ENCODE measurements around the gene ARL5A.
"Not testable (repeated sequence)": the region's sequence is repeated elsewhere in the genome, so short reads cannot be mapped to it uniquely, and the experiment has no call there.

The ARL5A gene

DNA sequence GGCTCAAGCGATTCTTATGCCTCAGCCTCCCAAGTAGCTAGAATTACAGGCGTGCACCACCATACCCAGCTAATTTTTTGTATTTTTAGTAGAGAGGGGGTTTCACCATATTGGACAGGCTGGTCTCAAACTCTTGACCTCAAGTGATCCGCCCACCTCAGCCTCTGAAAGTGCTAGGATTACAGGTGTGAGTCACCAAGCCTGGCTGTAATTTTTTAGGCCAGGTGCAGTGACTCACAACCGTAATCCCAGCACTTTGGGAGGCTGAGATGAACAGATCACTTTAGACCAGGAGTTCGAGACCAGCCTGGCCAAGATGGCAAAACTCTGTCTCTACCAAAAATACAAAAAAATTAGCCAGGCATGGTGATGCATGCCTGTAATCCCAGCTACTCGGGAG is 33.8 kb downstream of the ARL5A start:
- H3K36me3 Mint-ChIP-seq (ENCODE audit: low read depth): peaks cover 74% of the 10 kb centered on the region
- H3K9me3 Mint-ChIP-seq; H3K4me1 Mint-ChIP-seq (ENCODE audit: low read depth); DNase-seq; H3K27ac Mint-ChIP-seq; H3K4me3 Mint-ChIP-seq; H3K27me3 Mint-ChIP-seq: not testable (repeated sequence)

DNA sequence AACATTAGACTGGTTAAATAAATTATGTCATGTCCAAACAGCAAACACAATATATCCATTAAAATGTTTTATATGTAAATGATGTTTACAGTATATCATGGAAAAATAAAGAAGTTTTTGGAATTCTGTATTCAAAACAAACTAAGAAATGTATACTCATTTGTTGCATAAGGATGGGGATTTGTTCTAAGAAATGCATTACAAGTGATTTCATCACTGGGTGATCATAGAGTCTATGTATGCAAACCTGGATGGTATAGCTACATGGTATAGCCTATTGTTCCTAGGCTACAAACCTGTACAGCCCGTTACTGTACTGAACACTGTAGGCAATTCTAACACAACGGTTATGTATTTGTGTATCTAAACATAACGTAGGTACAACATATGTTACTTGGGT is 35.1 kb downstream of the ARL5A start:
- Mint-ChIP-seq H3K9me3 (no peaks in the 10 kb centered on the region), H3K36me3 (ENCODE audit: low read depth) (peaks cover 71% of the 10 kb centered on the region), H3K4me1 (ENCODE audit: low read depth) (no peaks in the 10 kb centered on the region), H3K27me3 (no peaks in the 10 kb centered on the region), H3K4me3 (no peak overlapping the region), H3K27ac (no peak overlapping the region)
- DNase-seq: no peak

DNA sequence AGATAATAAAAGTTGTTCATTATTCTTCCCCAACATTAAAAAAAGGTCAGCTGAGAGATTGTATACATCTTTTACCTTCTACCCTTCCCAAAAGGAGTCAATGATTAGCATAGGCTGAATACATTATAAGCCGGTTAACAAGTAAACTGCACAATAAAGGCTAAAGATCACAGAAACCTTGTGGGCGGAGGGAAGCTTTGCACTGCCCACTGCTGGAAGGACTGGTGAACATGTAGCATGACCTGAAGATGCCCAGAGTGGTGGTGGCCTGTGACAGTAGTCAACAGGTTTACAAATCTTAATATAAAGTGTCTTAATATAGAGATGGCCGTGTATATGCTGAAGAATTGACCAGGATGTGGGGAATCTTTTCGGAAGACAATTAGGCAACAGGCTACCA is 35.6 kb downstream of the ARL5A start:
- H3K27me3 Mint-ChIP-seq: no peaks in the 10 kb centered on the region
- no peaks in the 10 kb centered on the region for H3K4me1 Mint-ChIP-seq (ENCODE audit: low read depth)
- no peaks in the 10 kb centered on the region for H3K9me3 Mint-ChIP-seq
- H3K4me3 Mint-ChIP-seq: no peak overlapping the region
- peaks cover 71% of the 10 kb centered on the region for H3K36me3 Mint-ChIP-seq (ENCODE audit: low read depth)
- no peak overlapping the region for H3K27ac Mint-ChIP-seq
- no peak for DNase-seq

DNA sequence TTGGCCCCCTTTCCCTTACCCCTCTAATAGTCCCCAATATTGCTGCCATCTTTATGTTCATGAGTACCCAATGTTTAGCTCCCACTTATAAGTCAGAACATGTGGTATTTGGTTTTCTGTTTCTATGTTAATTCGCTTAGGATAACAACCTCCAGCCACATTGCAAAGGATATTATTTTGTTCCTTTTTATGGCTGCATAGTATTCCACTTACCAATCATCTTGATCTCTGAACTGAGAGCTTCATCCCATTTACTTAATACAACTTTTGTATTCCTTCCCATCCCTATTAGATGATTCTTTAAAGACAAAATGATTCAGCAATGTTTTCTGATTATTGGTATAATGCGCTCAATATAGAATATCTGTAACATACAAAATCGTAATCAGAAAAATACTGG is 36.7 kb downstream of the ARL5A start:
- Mint-ChIP-seq H3K27me3 (no peaks in the 10 kb centered on the region), H3K9me3 (no peaks in the 10 kb centered on the region), H3K27ac (no peak overlapping the region), H3K4me1 (ENCODE audit: low read depth) (no peaks in the 10 kb centered on the region), H3K36me3 (ENCODE audit: low read depth) (peaks cover 63% of the 10 kb centered on the region), H3K4me3 (no peak overlapping the region)
- DNase-seq: no peak

DNA sequence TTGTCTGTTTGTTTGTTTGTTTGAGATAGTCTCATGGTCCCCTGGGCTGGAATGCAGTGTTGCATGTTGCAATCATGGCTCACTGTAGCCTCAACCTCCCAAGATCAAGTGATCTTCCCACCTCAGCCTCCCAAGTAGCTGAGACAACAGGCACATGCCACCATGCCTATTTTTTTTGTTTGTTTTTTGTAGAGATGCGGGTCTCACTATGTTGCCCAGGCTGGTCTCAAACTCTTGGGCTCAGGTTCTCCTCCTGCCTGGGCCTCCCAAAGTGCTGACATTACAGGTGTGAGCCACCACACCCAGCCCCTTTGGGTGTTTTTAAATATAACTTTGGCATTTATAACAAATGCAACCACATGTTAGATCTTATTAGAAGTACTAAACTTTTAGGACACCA is 37.5 kb downstream of the ARL5A start:
- Mint-ChIP-seq H3K27ac (no peak overlapping the region), H3K27me3 (no peaks in the 10 kb centered on the region), H3K9me3 (no peaks in the 10 kb centered on the region), H3K4me1 (ENCODE audit: low read depth) (no peaks in the 10 kb centered on the region), H3K36me3 (ENCODE audit: low read depth) (peaks cover 63% of the 10 kb centered on the region), H3K4me3 (no peak overlapping the region)
- DNase-seq: no peak

DNA sequence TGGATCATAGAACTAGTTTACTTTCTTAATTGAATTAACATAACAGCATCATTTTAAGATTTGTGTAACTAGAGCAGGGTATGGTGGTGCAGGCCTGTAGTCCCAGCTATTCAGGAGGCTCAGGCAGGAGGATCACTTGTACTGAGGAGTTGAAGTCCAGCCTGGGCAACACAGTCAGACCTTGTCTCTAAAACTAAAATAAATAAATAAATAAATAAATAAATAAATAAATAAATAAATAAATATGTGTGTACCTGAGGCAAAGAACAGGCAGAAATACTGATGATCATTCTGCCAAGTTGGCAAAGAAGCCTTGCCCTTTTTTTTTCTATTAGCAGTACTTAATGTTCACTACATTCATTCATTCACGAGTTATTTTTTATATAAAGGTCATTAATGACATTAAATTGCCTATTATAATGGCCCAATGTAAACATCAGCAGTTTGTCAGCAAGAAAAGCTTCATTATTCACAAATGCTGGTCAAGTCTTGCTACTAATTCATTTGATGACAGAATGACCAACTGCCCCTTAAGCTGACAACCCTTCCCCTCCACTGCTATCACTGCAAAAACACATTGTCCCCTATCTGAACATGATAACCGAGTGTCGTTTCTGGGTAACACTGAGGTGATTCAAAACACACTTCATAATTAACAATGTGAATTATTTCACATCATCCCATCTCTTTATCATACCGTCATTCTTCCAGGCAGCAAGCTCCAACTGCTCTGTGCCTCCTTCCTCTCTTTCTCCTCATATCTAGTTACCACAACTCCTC is 39.0 kb downstream of the ARL5A start:
- Mint-ChIP-seq H3K27ac (no peak overlapping the region), H3K9me3 (no peaks in the 10 kb centered on the region), H3K36me3 (ENCODE audit: low read depth) (peaks cover 65% of the 10 kb centered on the region)

DNA sequence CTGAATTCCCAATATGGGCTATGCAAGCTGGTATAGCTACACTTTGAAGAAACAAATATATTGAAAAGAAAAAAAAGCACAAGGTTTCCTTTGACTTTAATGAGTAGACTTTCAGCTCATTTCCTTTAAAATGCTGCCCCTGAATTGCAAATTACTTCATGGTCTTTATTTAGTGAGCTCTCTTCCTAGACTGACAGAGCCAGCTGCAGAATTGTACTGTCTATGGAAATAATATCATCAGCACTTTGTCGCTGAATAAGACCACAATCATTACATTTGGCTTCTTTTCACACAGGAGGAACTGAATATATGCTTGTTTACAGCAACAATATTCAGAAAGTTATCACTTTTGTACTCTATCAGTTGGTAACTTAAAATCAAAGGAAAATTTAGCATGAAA is 41.7 kb downstream of the ARL5A start:
- Mint-ChIP-seq H3K27ac (no peak overlapping the region), H3K9me3 (no peaks in the 10 kb centered on the region), H3K27me3 (no peaks in the 10 kb centered on the region), H3K36me3 (ENCODE audit: low read depth) (peaks cover 66% of the 10 kb centered on the region), H3K4me1 (ENCODE audit: low read depth) (no peaks in the 10 kb centered on the region), H3K4me3 (no peak overlapping the region)
- no peak for DNase-seq

More for the DNA sequence above, 39.0 kb downstream of the ARL5A start:
- H3K4me3 Mint-ChIP-seq: no peak overlapping the region
- DNase-seq: no peak
- H3K4me1 Mint-ChIP-seq (ENCODE audit: low read depth): no peaks in the 10 kb centered on the region
- H3K27me3 Mint-ChIP-seq: no peaks in the 10 kb centered on the region

DNA sequence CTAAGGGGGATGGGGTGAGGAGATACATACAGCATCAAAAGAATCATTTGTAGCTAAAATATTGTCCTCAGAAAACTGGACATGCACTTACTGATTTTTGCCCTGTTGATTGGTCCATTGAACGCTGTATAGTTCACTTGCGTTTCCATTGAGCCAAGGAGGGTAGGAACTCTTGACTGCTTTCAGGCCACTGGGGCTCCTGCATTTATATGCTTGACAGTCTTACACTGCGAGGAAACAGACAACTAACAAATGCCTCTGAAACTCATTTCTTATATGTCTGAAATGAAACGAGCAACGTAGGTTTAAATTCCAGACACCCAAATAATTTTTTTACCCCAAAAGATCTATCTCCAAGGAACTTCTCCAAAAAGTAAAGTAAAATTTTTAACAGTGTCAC is 42.1 kb downstream of the ARL5A start:
- H3K36me3 Mint-ChIP-seq (ENCODE audit: low read depth): peaks cover 68% of the 10 kb centered on the region
- no peaks in the 10 kb centered on the region for H3K4me1 Mint-ChIP-seq (ENCODE audit: low read depth)
- H3K9me3 Mint-ChIP-seq: no peaks in the 10 kb centered on the region
- no peak overlapping the region for H3K27ac Mint-ChIP-seq
- no peak for DNase-seq
- H3K4me3 Mint-ChIP-seq: no peak overlapping the region
- no peaks in the 10 kb centered on the region for H3K27me3 Mint-ChIP-seq

DNA sequence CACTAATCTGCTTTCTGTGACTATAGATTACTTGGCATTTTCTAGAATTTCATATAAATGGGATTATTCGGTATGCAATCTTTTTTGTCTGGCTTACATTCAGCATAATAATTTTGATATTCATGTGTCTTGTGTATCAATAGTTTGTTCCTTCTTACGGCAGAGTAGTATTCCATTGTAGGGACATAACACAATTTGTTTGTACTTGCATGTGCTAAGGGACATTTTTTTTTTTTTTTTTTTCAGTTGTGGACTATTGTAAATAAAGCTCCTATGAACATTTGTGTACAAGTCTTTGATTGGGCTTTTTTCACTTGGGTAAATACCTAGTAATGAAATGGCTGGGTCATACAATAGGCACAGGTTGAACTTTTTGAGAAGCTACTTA is 45.1 kb downstream of the ARL5A start:
- Mint-ChIP-seq H3K36me3 (ENCODE audit: low read depth) (peaks cover 78% of the 10 kb centered on the region), H3K4me1 (ENCODE audit: low read depth) (no peaks in the 10 kb centered on the region), H3K27ac (no peak overlapping the region), H3K27me3 (no peaks in the 10 kb centered on the region), H3K9me3 (peaks cover 6% of the 10 kb centered on the region), H3K4me3 (no peak overlapping the region)
- DNase-seq: no peak

DNA sequence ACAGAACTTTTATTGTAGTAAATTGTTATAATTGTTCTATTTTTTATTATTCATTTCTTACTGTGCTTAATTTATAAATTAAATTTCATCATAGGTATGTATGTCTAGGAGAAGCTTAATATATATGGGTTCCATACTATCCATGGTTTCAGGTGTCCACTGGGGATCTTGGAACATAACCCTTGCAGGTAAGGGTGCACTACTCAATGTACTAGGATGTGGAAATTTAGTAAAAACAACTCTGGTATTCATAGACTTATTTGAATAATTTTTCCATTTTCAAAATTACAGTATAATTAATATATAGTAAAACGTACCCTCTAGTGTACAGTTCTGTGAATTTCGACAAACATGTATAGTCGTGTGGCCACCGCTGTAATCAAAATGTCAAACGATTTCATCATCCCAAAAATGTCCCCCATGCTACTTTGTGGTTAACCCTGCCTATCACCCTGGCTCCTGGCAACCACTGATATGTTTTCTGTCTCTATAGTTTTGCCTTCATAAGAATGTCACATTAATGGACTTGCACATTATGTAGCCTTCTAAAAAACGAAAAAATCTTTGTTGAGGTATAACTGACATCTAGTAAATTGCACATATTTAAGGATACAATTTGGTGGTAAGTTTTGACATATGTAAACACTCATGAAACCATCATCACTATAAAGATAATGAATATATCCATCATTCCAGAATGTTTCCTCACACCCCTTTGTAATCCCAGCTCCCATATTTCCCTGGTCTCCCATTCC is 45.7 kb downstream of the ARL5A start:
- Mint-ChIP-seq H3K9me3 (peaks cover 6% of the 10 kb centered on the region), H3K4me1 (ENCODE audit: low read depth) (no peaks in the 10 kb centered on the region), H3K27ac (no peak overlapping the region), H3K4me3 (no peak overlapping the region), H3K36me3 (ENCODE audit: low read depth) (peaks cover 76% of the 10 kb centered on the region), H3K27me3 (no peaks in the 10 kb centered on the region)
- no peak for DNase-seq

DNA sequence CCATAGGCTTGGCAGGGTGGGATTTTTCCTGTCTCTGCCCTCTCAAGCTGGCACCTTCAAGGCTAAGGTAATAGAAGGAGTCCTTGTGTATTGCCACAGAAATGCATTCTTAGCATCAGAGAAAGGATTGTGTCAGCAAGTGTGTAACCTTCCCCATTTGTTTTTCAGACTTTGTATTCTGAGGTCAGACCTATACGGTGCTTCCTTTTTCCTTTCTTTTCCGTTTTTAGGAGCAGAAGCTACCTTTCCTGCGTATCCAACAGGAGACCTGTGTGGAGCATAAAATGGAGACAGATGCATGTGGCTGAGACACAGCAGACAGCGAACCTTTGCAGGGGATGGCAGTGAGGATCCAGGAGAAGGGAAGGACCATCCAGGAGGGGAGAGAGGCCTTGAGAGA is 46.6 kb downstream of the ARL5A start:
- no peak for DNase-seq
- Mint-ChIP-seq H3K4me1 (ENCODE audit: low read depth) (no peaks in the 10 kb centered on the region), H3K4me3 (no peak overlapping the region), H3K27me3 (no peaks in the 10 kb centered on the region), H3K36me3 (ENCODE audit: low read depth) (peaks cover 85% of the 10 kb centered on the region), H3K9me3 (peaks cover 6% of the 10 kb centered on the region), H3K27ac (no peak overlapping the region)

DNA sequence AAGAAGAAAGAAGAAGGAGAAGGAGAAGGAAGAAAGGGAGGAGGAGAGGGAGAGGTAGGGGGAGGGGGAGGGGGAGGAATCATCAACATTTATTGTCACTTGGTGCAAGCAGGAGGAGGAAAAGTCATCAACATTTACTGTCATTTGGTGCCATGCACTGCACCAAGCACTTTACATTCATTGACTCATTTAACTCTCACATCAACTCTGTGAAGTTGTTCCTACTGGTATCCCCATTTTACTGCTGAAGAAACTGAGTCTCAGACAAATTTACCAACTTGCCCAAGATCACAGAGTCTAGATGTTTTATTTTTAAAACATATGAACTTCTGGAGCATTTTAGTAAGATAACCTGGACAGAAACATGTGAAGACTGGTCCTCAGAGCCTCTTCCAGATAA is 47.3 kb downstream of the ARL5A start:
- Mint-ChIP-seq H3K36me3 (ENCODE audit: low read depth) (peaks cover 86% of the 10 kb centered on the region), H3K27me3 (no peaks in the 10 kb centered on the region), H3K4me1 (ENCODE audit: low read depth) (no peaks in the 10 kb centered on the region), H3K9me3 (peaks cover 6% of the 10 kb centered on the region), H3K27ac (no peak overlapping the region), H3K4me3 (no peak overlapping the region)
- DNase-seq: no peak

DNA sequence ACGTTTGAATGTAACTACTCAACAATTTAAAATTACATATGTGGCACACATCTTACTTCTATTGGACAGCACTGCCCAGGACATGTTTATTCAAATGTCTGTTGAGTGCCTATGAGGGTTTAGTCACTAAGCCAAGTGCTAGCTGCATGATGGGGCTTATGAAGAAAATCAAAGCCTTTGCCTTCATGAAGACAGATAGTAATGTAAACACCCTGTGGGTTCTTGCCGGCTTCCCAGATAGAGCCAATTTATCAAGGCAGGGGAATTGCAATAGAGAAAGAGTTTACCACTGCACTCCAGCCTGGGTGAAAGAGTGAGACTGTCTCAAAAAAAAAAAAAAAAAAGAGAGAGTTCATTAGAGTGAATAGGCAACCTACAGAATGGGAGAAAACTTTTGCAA is 50.3 kb downstream of the ARL5A start:
- Mint-ChIP-seq H3K27me3 (no peaks in the 10 kb centered on the region), H3K4me3 (no peak overlapping the region), H3K9me3 (peaks cover 6% of the 10 kb centered on the region), H3K27ac (no peak overlapping the region), H3K36me3 (ENCODE audit: low read depth) (peaks cover 67% of the 10 kb centered on the region), H3K4me1 (ENCODE audit: low read depth) (peaks cover 7% of the 10 kb centered on the region)
- no peak for DNase-seq

DNA sequence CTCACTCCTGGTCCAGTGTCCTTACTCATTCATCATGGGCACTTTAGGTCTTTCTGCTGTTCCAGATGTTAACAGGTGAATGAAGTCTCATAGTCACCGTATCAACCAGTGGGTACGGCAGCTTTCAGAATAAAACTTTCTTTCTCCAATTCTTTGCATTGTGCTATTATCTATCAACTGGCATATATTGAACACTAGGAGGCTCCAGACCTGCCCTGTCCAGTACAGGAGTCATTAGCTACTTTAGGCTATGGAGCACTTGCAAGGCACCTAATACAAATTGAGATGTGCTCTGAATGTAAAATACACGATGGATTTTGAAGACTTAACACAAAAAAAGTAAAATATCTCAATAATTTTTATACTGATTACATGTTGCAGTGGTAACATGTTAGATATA is 50.7 kb downstream of the ARL5A start:
- no peaks in the 10 kb centered on the region for H3K27me3 Mint-ChIP-seq
- no peak for DNase-seq
- H3K9me3 Mint-ChIP-seq: peaks cover 6% of the 10 kb centered on the region
- H3K4me3 Mint-ChIP-seq: no peak overlapping the region
- H3K27ac Mint-ChIP-seq: no peak overlapping the region
- H3K36me3 Mint-ChIP-seq (ENCODE audit: low read depth): peaks cover 63% of the 10 kb centered on the region
- peaks cover 7% of the 10 kb centered on the region for H3K4me1 Mint-ChIP-seq (ENCODE audit: low read depth)

DNA sequence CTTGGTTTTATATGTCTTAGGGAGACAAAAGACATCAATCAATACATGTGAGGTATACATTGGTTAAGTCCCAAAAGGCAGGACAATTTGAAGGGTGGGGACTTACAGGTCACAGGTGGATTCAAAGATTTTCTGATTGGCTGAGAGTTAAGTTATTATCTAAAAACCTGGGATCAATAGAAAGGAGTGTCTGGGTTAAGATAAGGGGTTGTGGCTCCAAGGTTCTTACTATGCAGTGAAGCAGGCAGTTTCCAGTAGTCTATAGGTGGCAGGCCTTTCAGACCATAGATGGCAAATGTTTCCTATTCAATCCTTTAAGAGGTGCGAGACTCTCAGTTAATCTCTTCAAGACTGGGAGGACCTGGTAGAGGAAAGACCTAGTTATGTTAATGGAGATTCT is 51.9 kb downstream of the ARL5A start:
- H3K4me1 Mint-ChIP-seq (ENCODE audit: low read depth): peaks cover 7% of the 10 kb centered on the region
- H3K36me3 Mint-ChIP-seq (ENCODE audit: low read depth): peaks cover 62% of the 10 kb centered on the region
- H3K9me3 Mint-ChIP-seq: peaks cover 6% of the 10 kb centered on the region
- DNase-seq: no peak
- no peaks in the 10 kb centered on the region for H3K27me3 Mint-ChIP-seq
- no peak overlapping the region for H3K4me3 Mint-ChIP-seq
- no peak overlapping the region for H3K27ac Mint-ChIP-seq
